Measurements from ENCODE around the gene INSRR.

INSRR gene

DNA sequence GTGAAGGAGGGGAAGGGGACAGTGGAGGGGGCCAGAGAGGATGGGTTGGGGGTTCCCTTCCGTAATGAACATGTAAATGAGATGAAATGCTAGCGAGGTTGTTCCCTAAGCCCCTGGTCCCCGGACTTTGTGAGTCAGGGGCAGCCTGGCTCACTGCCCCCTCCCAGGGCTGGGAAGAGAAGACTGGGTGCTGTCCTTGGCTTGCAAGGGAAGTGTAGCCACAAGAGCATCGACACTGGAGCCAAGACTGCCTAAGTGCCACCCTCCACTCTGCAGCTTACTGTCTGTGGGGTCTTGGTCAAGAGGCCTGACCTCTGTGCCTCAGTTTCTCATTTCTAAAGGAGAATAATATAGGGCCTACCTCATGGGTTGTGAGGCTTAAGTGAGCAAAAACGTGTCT lies 35.1 kb upstream of the INSRR start:
- DNase-seq: no peak

DNA sequence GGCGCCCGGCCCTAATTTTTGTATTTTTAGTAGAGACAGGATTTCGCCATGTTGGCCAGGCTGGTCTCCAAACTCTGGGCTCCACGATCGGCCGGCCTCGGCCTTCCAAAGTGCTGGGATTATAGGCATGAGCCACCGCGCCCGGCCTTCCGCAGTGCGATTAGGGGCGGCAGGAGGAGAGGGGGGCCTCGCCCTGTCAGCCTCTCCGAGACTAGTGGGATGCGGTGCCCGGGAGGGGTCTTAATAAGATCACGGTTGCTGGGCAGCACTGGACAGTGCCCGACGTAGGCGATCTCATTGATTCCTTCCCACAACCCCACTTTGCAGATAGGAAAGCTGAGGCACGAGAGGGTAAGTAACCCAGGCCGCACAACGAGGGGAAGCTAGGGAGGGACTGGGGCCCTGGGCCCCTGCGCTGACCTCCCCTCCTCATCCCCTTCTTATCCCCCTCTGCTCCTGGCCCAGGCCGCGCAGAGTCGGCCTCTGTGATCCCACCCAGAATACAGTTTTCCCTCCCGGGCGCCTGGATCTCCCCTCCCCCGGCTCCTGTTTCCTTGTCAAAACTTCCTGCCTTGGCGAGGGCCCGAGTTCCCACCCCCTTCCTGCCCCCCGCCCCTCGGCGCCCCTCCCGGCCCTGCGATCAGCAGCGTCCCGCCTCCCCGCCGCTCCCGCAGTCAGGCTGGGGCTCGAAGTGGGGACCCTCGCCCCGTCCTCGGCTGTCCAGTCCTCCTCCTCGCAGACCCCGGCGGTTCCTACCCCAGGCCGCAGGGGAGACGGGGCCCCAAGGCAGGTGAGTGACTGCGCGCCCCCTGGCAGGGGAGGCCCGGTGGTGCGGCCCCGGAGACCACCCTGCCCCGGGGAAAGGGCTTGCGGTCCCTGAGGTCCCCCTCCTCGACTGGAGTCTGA lies 34.4 kb upstream of the INSRR start, which contains the start of gene PEAR1:
PEAR1 (plus strand) TSS at position 671 of the 906 bp plus-strand sequence. CDS start 10,209 bp downstream, outside the sequence.
- no peak for DNase-seq

DNA sequence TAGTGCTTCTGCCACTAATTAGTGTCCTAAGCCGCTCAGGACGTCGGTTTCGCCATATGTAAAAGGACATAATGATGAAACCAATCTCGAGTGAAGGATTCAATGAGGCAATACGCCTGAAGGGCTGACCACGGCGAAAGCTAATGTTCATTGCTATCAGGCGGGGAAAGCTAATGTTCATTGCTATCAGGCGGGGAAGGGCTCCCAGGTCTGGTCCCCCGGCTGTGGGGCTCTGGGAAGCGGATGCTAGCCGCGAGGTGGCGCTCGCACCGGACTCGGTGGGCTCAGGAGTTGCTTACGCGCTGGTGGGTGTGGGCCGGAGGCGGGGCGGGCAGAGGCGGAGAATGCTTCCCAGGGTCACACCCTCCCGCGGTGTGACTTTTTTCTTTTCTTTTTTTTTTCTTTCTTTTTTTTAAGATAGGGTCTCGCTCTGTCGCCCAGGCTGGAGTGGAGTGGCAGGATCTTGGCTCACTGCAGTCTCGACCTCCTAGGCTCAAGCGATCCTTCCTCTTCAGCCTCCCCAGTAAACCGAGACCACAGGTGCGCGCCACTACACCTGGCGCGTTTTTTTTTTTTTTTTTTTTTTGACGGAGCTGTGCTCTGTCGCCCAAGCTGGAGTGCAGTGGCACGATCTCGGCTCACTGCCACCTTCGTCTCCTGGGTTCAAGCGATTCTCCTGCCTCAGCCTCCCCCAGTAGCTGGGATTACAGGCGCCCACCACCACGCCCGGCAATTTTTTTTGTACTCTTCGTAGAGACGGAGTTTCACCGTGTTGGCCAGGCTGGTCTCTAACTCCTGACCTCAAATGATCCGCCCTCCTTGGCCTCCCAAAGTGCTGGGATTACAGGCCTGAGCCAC lies 33.5 kb upstream of the INSRR start:
- DNase-seq: peak; percentile 84

DNA sequence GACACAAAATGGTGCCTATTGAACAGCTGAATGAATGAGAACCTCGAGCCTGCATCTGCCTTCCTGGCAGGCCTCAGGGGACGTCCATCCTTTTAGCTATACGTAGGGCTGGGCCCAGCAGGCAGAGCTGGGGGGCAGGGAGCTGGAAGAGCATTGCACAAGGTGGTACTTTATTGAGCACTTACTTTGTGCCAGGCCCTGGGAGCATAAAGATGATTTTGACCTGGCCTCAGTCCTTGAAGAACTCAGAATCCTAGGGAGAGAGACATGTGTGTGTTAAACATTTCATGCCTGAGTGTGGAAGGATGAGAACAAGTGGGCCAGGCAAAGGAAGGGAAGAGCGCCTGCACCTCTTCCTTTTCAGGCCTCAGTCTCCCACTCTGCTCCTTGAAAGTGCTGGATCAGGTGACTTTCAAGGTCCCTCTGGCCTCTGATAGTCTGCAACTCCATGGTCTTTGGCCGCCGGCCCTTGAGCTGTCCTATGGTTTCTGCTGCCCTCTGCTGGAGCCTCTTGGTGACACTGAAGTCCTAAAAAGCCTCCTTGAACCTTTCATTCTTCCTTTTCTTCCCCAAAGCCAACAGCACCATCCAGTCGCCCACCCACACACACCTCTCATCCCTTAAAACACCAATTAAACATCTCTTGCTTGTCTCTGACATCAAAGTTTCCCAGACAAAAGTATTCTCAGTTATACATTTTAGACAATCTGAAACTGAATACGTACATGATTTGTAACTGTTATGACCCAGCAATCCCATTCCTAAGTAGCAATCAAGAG lies 31.1 kb upstream of the INSRR start:
- DNase-seq: peak; percentile 48

DNA sequence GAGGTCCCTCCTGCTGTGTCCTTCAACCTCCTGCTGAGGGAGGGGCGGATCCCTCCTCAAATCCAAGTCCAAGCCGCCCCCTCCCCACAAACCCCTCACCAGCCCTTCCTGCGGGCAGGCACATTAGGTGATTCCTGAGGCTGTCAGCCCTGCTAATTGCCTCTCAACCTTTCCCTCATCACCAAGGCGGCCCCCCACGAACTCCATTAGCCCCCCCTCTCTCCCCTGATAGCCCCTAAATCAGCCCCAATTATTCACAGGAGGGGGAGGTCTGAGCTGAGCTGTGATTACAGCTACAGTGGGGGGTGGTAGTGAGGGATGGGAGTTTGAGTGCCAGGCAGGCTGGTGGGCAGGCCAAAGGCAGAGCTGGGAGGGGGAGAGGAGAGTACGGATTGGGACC lies 28.8 kb upstream of the INSRR start:
- no peak for DNase-seq

GRCh38 chr1:156887317-156887716 lies 28.4 kb upstream of the INSRR start:
- DNase-seq: no peak

DNA sequence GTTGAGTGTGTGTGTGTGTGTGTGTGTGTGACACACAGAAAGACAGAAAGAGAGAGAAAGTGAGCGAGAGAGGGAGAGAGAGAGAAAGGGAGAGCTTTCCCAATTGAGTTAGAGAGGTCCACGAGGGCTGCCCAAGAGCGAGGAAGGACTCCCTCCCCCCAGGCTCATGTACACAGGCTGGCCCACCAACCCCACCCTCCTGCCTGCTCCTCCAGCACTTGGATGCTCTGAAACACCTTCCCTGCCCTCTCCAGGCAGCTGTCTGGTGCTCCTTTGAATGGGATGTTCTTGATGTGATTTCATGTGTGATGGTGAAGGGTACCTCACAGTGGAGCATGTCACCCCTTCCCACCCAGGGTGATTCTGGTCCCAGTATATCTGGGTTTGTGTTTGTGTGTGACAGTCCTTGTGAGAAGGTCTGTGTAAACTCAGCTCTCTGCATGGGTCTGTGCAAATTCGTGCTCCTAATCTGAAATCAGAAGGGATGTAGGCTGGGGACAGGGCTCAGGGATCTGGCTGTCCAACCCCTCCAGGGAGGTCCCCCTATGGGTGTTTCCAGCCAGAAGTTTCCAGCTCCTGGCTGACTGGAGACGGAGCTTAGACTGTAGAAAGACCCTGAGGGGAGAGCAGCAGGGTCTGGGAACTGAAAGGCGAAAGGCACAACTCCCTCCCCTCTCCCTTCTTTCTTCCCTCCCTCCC lies 27.8 kb upstream of the INSRR start:
- no peak for DNase-seq

GRCh38 chr1:156885880-156886355 lies 27.0 kb upstream of the INSRR start:
- DNase-seq: no peak

GRCh38 chr1:156885314-156885713 lies 26.4 kb upstream of the INSRR start:
- DNase-seq: no peak

DNA sequence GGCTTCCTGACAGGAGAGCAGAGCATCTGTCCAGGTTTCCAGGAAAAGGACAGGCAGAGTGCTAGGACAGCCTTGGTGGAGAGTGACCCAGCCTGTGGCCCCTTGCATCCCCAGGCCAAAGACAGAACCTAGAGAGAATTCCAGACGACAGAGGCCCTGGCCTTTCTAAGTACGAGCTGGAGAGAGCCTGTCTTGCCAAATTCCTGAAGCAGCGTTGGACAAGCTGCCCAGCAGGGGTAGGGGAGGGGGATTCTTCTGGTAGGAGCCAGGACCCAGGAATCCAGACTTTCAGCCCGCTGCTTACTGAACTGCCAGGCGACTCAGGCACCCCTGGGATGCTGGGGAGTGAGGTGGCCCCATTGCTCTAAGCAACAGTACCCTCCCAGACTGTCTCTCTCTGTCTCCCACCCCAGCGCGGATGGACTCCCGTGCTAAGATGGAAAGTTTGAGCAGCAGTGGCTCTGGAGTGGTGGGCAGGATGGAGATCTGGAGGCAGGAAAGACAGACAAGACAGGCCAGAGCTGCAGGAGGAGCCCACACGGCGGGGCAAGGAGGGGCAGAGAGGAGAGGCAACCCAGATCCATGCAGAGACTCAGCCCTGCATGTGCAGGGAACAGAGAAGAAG lies 25.8 kb upstream of the INSRR start:
- no peak for DNase-seq

- DNase-seq: no peak
Observed at GRCh38 chr1:156883919-156884318, 25.0 kb upstream of the INSRR start.

DNA sequence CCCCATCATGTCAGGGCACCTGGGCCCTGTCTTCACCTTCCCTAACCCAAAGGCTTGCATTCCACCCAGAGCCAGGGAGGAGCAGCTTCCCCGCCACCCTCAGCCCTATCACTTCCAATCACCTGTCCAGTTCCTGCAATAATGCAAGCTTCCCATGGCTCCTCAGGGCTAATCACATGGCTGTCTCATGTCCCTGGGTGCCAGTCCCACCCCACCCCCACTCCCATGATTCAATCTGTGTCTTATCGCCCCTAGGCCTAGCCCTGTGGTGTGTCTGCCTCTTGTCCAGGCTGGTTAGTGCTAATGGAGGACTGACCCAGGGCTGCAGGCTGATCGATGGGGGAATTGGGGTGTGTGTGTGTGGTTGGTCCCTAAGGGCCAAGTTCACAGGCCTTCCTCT lies 23.6 kb upstream of the INSRR start:
- no peak for DNase-seq

DNA sequence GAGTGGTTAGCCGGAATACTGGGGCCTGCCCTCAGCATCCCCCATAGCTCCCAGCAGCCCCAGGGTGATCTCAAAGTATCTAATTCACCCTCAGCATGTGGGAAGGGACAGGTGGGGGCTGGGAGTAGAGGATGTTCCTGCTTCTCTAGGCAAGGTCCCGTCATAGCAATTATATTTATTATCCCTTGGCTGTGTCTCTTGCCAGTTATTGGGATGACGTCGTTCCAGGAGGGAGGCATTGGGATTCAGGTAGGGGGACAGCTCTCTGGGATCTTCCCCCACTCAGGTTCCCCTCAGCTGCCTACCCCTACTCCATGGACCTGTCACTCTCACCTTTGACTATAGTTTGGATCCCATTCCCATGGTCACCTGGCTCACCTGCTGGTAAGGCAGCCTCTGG lies 22.7 kb upstream of the INSRR start:
- DNase-seq: no peak

DNA sequence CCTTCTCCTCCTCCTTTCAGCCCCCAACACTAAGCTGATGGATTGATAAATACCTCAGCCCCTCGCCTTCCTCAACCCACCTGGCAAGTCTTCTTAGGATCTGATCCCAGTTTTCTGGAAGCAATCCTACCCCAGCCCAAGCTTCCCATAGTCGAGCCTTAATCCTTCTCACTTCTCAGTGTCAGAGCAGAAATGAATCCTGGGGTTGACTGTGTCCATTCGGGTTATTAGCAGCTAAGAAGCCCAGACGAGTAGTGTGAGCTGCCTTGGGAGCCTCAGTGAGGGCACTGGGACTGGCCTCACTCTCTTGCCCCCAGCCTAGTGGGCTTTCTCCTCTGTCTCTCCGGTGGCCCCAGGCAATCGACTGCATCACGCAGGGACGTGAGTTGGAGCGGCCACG lies 22.2 kb upstream of the INSRR start:
- no peak for DNase-seq

DNA sequence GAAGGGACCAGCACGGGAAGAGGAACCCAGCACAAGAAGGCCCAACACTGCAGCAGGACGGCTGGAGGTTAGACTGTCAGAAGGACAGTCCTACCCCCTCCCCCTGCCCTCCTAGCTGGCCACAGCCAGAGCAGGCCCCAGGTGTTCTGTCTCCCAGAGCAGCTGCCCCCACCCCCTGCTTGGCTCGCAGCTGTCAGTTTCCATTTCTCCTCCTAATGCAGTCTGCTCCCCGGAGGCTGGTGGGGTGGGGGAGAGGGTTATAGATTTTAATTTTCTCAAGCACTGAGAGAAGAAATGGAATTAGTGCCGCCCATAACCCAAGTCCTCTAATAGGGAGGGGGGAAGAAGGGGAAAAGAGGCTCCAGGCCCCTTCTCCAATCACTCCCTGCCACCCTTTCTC lies 21.6 kb upstream of the INSRR start:
- no peak for DNase-seq

DNA sequence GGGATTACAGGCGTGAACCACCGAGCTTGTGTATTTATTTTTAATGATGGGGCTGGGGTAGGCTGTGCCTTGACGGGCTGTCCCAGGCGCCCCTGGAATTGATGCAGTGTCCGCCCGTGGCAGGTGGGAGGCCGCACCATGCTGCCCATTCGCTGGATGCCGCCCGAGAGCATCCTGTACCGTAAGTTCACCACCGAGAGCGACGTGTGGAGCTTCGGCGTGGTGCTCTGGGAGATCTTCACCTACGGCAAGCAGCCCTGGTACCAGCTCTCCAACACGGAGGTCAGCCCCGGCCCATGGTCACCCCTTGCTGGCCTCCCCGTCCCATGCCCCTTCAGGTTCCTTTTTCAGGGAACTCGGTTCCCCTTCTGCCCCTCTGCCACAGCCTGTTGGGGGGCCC lies 21.0 kb upstream of the INSRR start:
- DNase-seq: no peak

DNA sequence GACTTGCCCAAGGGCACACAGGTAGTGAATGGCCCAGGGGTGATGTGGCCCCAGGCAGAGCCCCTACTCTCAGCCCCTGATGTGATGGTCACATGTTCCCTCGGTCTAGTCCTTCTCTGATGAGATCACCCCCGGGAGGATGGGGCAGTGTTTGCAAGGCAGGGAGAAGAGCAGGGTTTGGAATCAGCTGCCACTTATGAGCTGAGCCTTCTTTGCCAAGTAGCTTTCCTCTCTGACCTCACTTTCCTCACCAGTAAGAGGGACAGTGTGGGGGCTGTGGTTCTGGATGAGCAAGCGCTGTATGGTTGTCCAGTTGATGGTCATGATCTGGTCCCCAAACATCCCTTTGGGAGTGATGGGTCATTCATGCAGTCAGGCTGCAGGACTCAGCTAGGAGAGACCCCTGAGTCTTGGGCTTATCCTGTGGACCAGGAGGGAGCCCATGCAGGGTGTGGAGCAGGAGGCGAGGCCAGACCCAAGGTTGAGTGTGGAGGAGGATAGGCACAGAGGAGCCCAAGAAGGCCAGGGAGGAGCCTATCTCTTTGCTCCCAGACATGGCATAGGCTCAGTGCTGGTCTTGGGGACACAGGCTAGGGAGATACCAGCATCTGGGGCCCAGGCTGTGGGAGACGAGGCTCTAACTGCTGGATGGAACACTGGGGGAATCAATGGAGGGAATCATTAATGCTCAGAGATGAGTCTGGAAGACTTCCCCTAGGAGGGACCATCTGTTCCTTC lies 18.7 kb upstream of the INSRR start:
- no peak for DNase-seq

DNA sequence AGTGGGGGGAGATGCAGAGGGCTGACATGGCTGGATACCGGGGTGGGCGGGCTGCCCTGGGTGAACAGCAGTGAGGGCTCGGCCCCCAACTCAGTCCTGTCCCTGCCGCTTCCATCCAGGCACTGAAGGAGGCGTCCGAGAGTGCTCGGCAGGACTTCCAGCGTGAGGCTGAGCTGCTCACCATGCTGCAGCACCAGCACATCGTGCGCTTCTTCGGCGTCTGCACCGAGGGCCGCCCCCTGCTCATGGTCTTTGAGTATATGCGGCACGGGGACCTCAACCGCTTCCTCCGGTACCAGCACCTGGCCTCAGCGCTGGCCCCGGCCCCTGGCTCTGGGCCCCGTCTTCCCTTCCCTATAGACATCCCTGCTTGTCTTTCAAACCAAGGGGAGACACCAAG lies 17.4 kb upstream of the INSRR start:
- no peak for DNase-seq

DNA sequence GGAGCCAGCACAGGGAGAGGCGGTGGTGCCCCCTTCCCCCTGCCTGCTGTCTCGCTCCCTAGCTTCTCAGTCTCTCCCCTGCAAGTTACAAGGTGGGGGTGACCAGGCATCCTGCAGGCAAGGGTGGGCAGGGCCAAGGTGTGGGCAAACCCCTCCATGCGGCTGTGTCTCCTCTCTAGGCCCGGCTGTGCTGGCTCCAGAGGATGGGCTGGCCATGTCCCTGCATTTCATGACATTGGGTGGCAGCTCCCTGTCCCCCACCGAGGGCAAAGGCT lies 16.4 kb upstream of the INSRR start:
- no peak for DNase-seq

GRCh38 chr1:156874572-156875340 lies 15.8 kb upstream of the INSRR start:
- DNase-seq: no peak

- DNase-seq: no peak
Observed at GRCh38 chr1:156874142-156874541, 15.2 kb upstream of the INSRR start.

Measured in activated CD4-positive, alpha-beta T cell treated with anti-CD3 and anti-CD28 coated beads, Interleukin-2, amount 50 U/mL, for 1 hour (primary cell).